Heart left ventricle (tissue), 16 donors: ENCODE results near the gene GRIN1. TPM values are rescaled to one million over a fixed set of nuclear protein-coding genes. Genes with fewer than 3 reads are reported as not detected.

ENCODE experiments used
- ATAC-seq, 4 donors: fragments of 200-7000 bp; cut with Tn5 transposase; one replicate each; pipeline ENCODE4 v1.9.1; 2020 to 2022; ENCODE audit warnings: moderate library complexity in 4 of 4, mild to moderate bottlenecking in 3 of 4, moderate number of reproducible peaks in 1 of 4
- DNase-seq, 5 donors: peaks; one replicate each; pipeline ENCODE4 v3.0.0-alpha.2; 2020
- H3K27ac ChIP-seq, 12 donors: fragments of 200-600 bp; sonication (generic) in 4 of 12; one replicate each; pipeline versions ENCODE4 v1.5.0 to v1.8.0; 2016 to 2022; ENCODE audit warnings: mild to moderate bottlenecking in 2 of 12
- H3K27me3 ChIP-seq, 9 donors: fragments of 200-600 bp; sonication (generic) in 2 of 9; one replicate each; pipeline versions ENCODE4 v1.5.1 to v1.8.0; 2016 to 2022; ENCODE audit warnings: mild to moderate bottlenecking in 3 of 9
- H3K36me3 ChIP-seq, 9 donors: fragments of 200-600 bp; sonication (generic) in 2 of 9; one replicate each; pipeline versions ENCODE4 v1.5.0 to v1.8.0; 2018 to 2022; ENCODE audit warnings: mild to moderate bottlenecking in 2 of 9
- H3K4me1 ChIP-seq, 12 donors: fragments of 200-600 bp; sonication (generic) in 4 of 12; one replicate each; pipeline versions ENCODE4 v1.5.0 to v1.8.0; 2016 to 2022; ENCODE audit warnings: mild to moderate bottlenecking in 3 of 12
- H3K4me3 ChIP-seq, 12 donors: fragments of 200-600 bp; sonication (generic) in 4 of 12; one replicate each; pipeline versions ENCODE4 v1.5.0 to v1.8.0; 2017 to 2022; ENCODE audit warnings: mild to moderate bottlenecking in 9 of 12, moderate library complexity in 4 of 12
- H3K9me3 ChIP-seq, 12 donors: fragments of 200-600 bp; sonication (generic) in 4 of 12; one replicate each; pipeline versions ENCODE4 v1.5.0 to v1.8.0; 2016 to 2022; ENCODE audit warnings: mild to moderate bottlenecking in 1 of 12
- CTCF ChIP-seq, 12 donors: fragments of 200-600 bp; sonication (generic) in 4 of 12; IDR thresholded peaks; one replicate each; pipeline versions ENCODE4 v1.5.0 to v1.8.0; 2018 to 2022; ENCODE audit warnings: antibody characterized with exemption in 12 of 12, mild to moderate bottlenecking in 5 of 12
- POLR2A ChIP-seq, 2 donors: fragments of 450-650 bp; IDR thresholded peaks; one replicate each; pipeline ENCODE4 v1.6.1; 2017; ENCODE audit warnings: antibody characterized with exemption in 2 of 2, mild to moderate bottlenecking in 2 of 2, moderate library complexity in 2 of 2
- WGBS, 4 donors: extraction: QIAGEN DNeasy Blood & Tissue Kit in 2 of 4; methylation state at CpG; one replicate each; pipeline versions ENCODE4 v1.1.5 to v1.1.7; 2013 to 2018; 5-methylcytosine and 5-hydroxymethylcytosine counted together
- intact Hi-C, 10 donors: fragments of 100-400 bp; cut with DNase I; formaldehyde crosslinking; loops; one replicate each; pipeline versions ENCODE4 v1.11.1 to v1.14.2; 2022
- polyA plus RNA-seq, 2 donors: library from polyadenylated mRNA; stranded (reverse); fragments of 200-250 nt; gene quantifications; one replicate each; pipeline ENCODE4 v1.2.3, GENCODE V29; 2013
- total RNA-seq, 9 donors: library from RNA; depleted of rRNA in 2 of 9; stranded (reverse); fragments of >200 nt in 2 of 9; fragmentation: NEBNext Ultra II Directional in 3 of 9; extraction: Animal tissue kit (Norgen Biotek cat#: 25700) in 3 of 9; gene quantifications; one replicate each; pipeline versions ENCODE4 v1.1.0 to v1.2.4, GENCODE V29; 2016 to 2023
- donor health status: ischemic (EF 13 %, LVEDD 7.1; RV severe dilation, severe dysfunction).
- donor health status: healthy with polysubstance abuse.
- donor health status: DM: no; HTN: yes; CAD: no.
- donor health status: DM: no; HTN: no; CAD: no.
- donor health status: ischemic (EF 25% LVEDD 6.9; RV normal size, moderate dysfunction).
- donor health status: ischemic (EF 25% LVEDD 5.7; RV mildly dilated, moderate dysfunction).
- donor health status: healthy.
- donor health status: DM: yes; HTN: yes; CAD: no.
- donor health status: ischemic (EF 35%, LVEDD 5.7; RV mildly dilated, moderate dysfunction).
- donor health status: nonischemic (EF 11% LVEDD 7.7; RV severe dilation, severe dysfunction).
- donor health status: DM: yes; HTN: yes; CAD: no.
- donor health status: PGD.
- donor health status: ischemic (EF 29% LVEDD 5.4; RV normal size, mild dysfunction).
- donor health status: nonischemic (EF 23%, LVEDD 6.1; RV moderate dilation, normal function).

The GRIN1 gene
- total and polyA plus RNA-seq, 11 donors = 0.10 TPM; not detected in 10

DNA sequence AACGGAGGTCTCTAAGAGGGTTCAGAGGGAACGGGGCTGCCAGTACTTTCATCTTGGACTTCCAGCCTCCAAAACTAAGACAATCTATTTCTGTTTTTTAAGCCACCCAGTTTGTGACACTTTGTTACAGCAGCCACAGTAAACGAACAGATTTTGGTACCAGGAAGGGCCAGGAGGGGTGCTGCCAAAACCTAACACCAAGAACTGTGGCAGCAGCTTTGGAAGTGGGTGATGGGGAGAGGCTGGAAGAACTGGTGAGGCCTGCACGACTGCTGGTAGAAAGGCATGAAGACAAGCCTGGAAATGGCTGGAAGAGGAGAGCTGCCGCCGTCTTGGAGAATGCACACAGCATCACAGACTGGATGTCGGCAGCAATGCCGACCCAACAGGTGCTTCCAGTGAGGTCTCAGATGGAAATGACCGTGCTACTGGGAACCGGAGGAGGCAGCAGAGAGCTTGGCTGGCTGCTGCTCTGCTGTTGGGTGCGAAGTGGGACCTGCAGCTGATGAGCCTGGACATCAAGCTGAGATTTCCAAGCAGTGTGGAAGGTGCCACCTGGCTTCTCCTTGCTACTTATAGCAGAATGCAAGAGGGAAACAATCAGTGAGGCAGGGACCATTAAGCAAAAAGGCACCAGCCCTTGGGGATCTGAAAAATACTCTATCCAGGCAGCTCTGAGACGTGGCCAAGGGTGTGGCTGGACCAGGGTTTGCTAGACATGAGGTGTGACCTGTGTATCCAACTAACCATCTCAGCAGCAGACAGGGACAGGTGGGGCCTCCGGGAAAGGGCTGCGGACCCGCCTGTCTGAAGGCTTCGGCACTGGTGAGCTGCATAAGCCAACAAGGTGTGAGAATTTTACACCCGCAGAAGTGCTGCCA lies 37.6 kb downstream of the GRIN1 start:
- Histone ChIP-seq H3K4me1 (peaks cover 0 to 4% (median 0%) of the 10 kb centered on the region in 12 donors), H3K27me3 (peaks cover 0 to 16% (median 0%) of the 10 kb centered on the region in 9 donors), H3K27ac (no peak overlapping the region), H3K4me3 (no peak overlapping the region), H3K9me3 (no peaks in the 10 kb centered on the region), H3K36me3 (peaks cover 0 to 47% (median 36%) of the 10 kb centered on the region in 9 donors)
- DNase-seq (no peak), ATAC-seq (peak in 2 of 4 donors; percentile 37 to 44)
- 52 to 62% (median 56%) methylated on average over 13 to 17 of the region's 17 CpGs for WGBS, 4 donors
- TF ChIP-seq CTCF (IDR thresholded peaks at IDR 0.05) (peak in 8 of 12 donors; percentile 22 to 52 (median 42)), POLR2A (IDR thresholded peaks at IDR 0.05) (no peak)
- intact Hi-C loops = no loop called here

DNA sequence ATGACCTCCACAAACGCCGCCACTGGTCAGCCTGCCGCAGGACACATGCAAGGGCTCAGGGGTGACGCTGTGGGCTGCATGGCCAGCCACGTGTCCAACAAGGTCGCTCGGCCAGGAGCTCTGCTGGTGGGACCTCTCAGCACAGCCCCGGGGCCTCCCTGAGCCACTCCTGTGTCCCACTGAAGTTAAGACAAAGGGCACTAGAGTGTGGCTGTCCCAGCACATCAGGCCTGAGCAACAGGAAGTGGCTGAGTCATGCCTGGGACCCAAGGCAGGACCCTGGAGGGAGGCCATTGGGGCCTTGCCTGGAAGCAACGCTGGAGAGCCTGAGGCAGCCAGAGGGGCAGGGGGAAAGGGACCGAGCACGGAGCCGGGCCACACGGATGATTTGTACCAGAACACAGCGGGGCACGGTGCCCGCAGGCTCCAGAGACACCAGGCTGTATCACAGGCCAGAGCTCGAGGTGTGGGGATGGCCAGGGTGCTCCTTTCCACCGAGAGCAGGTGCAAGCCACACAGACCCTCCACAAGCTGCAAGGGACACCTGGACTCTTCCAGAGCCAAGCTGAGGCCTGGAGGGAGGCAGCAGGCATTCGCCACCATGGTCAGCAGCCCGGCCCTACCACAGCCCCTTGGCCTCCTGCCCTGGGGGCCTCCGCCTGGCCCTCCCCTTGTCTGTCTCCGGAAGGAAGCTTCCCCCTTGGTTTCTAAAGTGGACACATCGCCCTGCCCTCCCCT lies 39.4 kb downstream of the GRIN1 start:
- Histone ChIP-seq H3K27ac (no peak overlapping the region), H3K36me3 (peaks cover 0 to 65% (median 53%) of the 10 kb centered on the region in 9 donors), H3K27me3 (peaks cover 0 to under 1% (median 0%) of the 10 kb centered on the region in 9 donors), H3K4me3 (no peak overlapping the region), H3K9me3 (no peaks in the 10 kb centered on the region), H3K4me1 (peaks cover 0 to 4% (median 0%) of the 10 kb centered on the region in 12 donors)
- intact Hi-C loops = no loop called here
- no peak for TF ChIP-seq POLR2A (IDR thresholded peaks at IDR 0.05)
- TF ChIP-seq CTCF (IDR thresholded peaks at IDR 0.05) = no peak
- DNase-seq = no peak
- 85 to 89% (median 87%) methylated on average over 21 to 23 of the region's 23 CpGs for WGBS, 4 donors
- ATAC-seq = peak in 1 of 4 donors; percentile 10

GRCh38 chr9:137178939-137179630 lies 40.1 kb downstream of the GRIN1 start:
- Histone ChIP-seq H3K36me3 (peaks cover 0 to 73% (median 60%) of the 10 kb centered on the region in 9 donors), H3K4me1 (peaks cover 0 to 4% (median 0%) of the 10 kb centered on the region in 12 donors), H3K27me3 (no peaks in the 10 kb centered on the region), H3K9me3 (no peaks in the 10 kb centered on the region), H3K27ac (no peak overlapping the region), H3K4me3 (no peak overlapping the region)
- no peak for DNase-seq
- WGBS, 4 donors = 90 to 92% (median 91%) methylated on average over 18 to 19 of the region's 19 CpGs
- TF ChIP-seq POLR2A (IDR thresholded peaks at IDR 0.05) (no peak), CTCF (IDR thresholded peaks at IDR 0.05) (no peak)
- no peak for ATAC-seq
- intact Hi-C loops = no loop called here
